Posterior cingulate gyrus (tissue), 11 donors: ENCODE data around the gene GRM1.

Experiments
- DNase-seq, 10 donors: peaks; one replicate each; pipeline versions ENCODE4 v3.0.0 to v3.0.0-alpha.2; 2020 to 2021; ENCODE audit warnings: mixed read lengths in 3 of 10
- intact Hi-C: fragments of 100-400 bp; cut with DNase I; formaldehyde crosslinking; loops from one replicate; pipeline ENCODE4 v1.15.1; 2023

GRM1 gene

GRCh38 chr6:146305951-146306350 lies 277.1 kb downstream of the GRM1 start:
- intact Hi-C loops, result no loop called here
- DNase-seq, result no peak

DNA sequence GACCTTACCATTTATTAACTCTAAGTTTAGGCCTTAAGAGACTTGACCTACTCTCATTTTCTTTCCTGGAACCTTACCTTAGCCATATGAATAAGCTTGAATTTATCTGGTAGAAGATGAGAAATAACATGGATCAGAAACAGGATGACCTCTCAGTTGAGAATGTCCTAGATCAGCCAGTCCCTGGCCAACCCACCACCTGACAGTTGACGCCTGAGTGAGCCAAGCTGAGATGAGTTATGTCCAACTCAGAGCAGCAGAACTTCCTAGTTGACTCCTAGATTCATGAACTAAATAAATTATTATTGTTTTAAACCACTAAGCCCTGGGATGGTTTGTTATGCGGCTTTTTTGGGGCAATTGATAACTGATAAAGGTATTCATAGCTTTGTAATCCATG lies 281.8 kb downstream of the GRM1 start:
- intact Hi-C loops, result no loop called here
- no peak for DNase-seq

- no peak for DNase-seq
- intact Hi-C loops, result no loop called here
Observed at GRCh38 chr6:146311079-146311478, 282.2 kb downstream of the GRM1 start.

GRCh38 chr6:146312608-146313007 lies 283.7 kb downstream of the GRM1 start:
- intact Hi-C loops, result no loop called here
- no peak for DNase-seq

DNA sequence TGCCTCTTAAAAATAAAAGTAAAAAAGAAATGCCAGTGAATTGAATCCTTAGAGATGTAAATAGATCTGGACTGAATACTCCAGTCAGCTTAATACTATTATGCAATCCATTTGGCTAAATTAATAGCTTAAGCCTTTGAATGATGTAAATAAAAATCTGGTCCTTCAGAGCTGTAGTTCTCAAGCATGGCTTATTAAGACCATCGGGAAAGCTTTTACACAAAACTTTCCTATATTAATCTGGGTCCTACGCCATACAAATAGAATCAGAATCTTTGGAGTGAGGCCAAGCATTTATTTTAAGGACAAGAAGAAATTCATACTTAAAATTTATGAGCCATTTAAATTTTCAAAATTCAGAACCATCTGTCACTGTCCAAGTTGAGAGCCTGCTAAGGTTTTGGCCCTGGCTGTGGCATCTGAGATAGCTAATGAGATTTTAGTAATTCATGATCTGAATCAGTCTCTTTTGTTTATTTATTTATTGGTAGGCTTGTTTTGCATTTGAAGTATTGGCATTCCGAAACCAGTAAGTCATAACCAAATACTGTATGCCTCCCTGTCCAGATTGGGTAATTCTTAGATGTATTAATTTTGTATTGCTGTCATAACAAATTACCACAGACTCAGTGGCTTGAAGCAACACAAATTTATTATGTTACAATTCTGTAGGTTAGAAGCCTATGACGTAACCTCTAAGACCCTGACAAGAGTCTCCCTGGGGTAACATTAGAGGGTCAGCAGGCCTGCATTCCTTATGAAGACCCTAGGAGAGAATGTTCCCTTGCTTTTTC lies 286.7 kb downstream of the GRM1 start:
- no peak for DNase-seq
- intact Hi-C loops, result no loop called here

- DNase-seq, result no peak
- intact Hi-C loops, result no loop called here
Observed at GRCh38 chr6:146316175-146316495, 287.3 kb downstream of the GRM1 start.

DNA sequence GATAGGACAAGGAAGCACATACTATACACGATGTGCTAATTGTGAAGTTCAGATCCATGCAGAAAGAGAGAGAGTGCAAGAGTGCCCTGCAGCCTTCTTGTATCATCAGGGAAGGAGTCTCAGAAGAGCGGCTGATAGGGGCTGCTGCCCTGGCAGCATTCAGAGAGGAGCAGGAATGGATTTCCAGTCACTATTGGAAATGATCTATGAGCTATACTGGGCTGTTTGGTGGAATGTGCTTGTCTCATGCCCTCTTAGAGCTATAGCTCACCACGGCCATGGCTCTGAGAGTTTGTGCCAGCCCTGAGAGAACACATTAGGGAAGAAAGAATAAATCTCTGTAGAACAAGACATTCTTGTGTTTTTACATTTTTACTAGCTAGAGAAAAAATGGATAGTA lies 302.2 kb downstream of the GRM1 start:
- intact Hi-C loops, result no loop called here
- no peak for DNase-seq

DNA sequence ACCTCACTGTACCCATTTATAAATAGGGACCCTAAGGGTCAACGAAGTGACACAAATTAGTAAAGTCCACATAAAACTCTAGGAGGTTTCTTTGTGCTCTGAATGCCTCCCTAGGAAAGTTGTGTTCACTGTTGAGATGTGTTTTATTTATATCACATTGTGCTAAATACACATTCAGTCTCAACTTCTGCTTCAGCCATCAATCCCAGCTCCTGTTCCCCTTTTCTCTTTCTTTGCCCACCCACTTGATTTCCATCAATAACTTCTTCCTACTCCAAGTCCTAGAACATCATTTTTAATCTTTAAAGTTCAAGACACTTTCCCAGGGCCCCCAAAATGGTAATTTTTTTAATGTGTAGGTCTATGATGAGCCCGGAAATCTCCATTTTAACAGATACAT lies 306.5 kb downstream of the GRM1 start:
- DNase-seq, result no peak
- intact Hi-C loops, result no loop called here

GRCh38 chr6:146336191-146336590 lies 307.3 kb downstream of the GRM1 start:
- intact Hi-C loops, result no loop called here

DNA sequence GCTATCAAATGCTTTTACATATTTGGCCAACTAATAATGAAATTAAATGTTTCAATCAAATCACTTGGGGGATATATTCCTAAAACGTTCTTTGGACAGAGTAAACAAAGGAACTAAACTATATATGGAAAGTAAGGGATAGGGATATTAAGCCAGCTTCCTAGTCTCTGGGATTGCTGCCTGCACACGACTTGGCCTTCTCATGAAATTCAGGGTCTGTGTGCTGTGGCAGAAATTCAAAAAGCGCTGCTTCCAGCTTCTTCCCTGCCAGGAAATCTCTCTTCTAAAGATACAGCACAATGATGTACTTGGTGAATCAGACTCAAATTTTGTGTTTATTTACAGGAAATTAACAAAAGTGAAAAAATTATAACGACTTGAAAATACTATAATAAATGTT lies 308.5 kb downstream of the GRM1 start:
- no peak for DNase-seq
- intact Hi-C loops, result no loop called here

More at GRCh38 chr6:146336191-146336590, 307.3 kb downstream of the GRM1 start:
- no peak for DNase-seq

DNA sequence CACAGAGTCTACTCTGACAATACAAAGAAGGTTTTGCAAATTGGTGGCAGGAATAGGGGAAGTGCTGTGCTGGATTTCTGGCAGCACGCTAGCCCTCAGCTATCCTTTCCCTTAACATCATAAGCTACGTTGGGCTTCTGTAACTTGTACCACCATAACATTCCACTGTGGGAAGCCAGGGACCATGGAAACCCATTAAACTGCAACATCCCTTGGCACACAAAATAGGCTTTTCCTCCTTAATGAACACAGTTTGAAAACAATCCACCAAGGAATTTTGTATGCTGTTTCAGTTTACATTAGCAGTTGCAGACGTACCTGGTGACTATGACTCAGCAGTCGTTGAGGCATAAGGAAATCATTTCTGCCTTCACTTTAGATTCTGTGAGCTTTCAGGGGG lies 310.9 kb downstream of the GRM1 start:
- intact Hi-C loops, result no loop called here
- DNase-seq, result no peak

DNA sequence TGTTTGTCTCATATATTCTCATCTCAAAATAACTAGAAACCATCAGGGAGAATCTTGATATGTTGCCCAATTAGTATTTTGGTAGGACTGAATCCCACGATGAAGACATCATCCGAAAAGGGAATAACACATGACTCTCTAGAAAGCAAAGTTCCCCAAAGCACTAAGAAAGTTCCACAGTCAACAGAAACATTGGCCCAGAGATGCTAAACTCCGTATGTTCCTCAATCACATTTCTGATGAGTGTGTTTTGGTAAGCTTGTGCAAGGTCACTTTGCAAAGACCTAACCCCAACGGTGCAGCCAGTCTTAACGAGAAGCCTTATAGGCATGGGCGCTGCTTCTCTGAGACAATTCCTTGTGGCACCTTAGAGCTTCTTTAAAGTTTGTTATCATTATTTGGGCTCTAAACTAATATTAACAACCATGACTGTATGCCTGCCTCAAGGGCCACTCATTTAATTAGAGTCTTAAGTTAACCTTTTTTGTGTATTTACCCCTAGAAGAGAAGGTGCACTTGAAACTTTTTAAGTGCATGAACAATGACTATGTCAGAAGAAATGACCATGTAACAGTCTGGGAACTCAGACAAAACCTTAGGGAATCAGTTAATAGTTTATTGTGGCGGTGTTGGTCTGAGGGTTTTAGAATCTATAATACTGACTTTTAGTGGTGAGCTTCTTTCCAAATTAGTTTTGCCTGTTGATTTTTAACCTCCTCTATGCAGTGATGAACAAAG lies 312.8 kb downstream of the GRM1 start:
- no peak for DNase-seq
- intact Hi-C loops, result no loop called here

DNA sequence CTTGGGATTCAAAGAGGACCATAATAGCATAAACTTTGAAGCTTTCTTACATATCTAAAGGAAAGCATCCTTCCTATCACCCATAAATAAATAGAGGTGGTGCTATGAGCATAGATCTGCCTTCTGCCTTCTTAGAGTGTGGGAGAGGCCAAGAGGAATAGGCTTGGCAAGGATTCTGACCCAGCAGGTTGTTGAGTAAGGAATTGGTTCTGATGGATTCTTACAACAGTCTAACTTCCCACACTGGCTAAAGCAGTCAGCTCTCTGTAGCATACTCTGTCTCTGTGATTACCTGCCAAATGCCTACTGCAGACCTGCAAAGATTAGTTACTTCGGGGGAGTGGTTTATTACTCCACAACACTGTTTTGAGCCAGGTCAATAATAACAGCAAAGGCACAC lies 316.7 kb downstream of the GRM1 start:
- intact Hi-C loops, result no loop called here
- no peak for DNase-seq

DNA sequence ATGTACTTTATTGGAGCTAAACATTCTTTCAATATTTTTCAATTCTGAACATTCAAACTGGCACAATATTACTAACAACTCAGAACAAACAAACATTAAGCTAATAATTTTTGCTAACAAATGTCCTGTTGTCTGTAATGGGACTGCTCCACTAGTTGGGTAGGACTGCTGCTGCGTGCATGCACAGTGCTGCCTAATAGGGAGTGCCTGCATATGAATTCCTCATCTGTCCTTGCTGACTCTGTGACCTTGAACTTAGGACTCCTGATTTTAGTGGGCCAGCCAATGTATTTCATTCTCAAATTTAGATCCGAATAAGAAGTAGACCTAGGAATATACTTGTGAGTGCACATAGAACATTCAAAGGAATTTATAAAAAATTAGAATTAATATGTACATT lies 318.2 kb downstream of the GRM1 start:
- intact Hi-C loops, result no loop called here

DNA sequence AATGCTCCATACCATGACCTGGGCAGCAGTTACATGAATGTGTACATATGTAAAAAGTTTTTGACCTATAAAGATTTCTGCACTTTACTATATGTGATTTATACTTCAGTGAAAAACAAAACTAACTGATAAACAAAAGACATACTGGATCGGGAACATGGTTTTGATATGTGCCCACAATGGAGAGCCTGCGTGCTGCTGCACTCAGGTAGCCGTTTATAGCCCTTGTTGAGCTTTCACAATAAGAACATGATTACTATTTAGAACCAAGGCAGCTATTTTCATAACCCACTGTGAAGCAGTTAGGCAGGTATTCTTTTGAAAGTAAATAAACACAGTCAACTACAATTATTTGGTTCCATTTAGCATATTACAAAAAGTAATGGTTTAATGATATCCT lies 318.8 kb downstream of the GRM1 start:
- intact Hi-C loops, result no loop called here
- DNase-seq, result no peak

More for the DNA sequence above, 318.2 kb downstream of the GRM1 start:
- DNase-seq, result no peak

DNA sequence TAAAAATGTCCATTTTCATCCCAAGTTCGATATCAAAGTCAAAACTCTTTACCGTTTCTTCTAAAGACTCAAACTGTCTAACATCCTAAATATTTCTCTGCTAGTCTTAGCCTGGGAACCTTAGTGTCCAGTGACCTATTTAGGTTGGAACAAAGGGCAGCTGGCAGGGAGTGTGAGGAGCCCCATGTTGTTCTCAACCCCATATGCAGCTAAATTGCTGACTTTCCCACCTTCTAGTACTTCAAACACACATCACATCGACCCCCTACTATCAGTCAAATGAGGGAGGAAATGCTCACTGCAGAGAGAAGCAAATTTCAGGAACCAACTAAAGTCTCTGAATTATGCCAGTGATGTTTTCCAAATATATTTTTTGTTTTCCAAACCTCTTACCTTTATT lies 322.2 kb downstream of the GRM1 start:
- intact Hi-C loops, result no loop called here
- no peak for DNase-seq

- no peak for DNase-seq
- intact Hi-C loops, result no loop called here
Observed at GRCh38 chr6:146352163-146352562, 323.3 kb downstream of the GRM1 start.

- no peak for DNase-seq
- intact Hi-C loops, result no loop called here
Observed at GRCh38 chr6:146354451-146354850, 325.6 kb downstream of the GRM1 start.

- no peak for DNase-seq
Observed at GRCh38 chr6:146355521-146356100, 326.7 kb downstream of the GRM1 start.

GRCh38 chr6:146357578-146358430 lies 328.9 kb downstream of the GRM1 start:
- no peak for DNase-seq
- intact Hi-C loops, result no loop called here

More at GRCh38 chr6:146355521-146356100, 326.7 kb downstream of the GRM1 start:
- intact Hi-C loops, result no loop called here
